M059J (cell line): ENCODE data around the gene SPNS2. TPM values are rescaled to one million over a fixed set of nuclear protein-coding genes. Genes with fewer than 3 reads are reported as not detected.

Source experiments
- DNase-seq: peaks from one replicate; pipeline ENCODE4 v3.0.0-alpha.2; 2012; ENCODE audit warnings: low read depth
- total RNA-seq: library from RNA; depleted of rRNA; stranded (reverse); fragments of >200 nt; shearing (Covaris generic); gene quantifications from 2 replicates; pipeline ENCODE4 v1.2.3, GENCODE V29; 2014

The SPNS2 gene
- total RNA-seq, 1 experiment from 2014 or later, result 0.52 TPM

GRCh38 chr17:4480929-4481898, 17.5 kb upstream of the SPNS2 start:
- DNase-seq, result no peak

- DNase-seq, result no peak
Observed at GRCh38 chr17:4482338-4483011, 16.2 kb upstream of the SPNS2 start.

- peak; percentile 75 for DNase-seq
Observed at GRCh38 chr17:4483012-4483840, 15.5 kb upstream of the SPNS2 start.

- DNase-seq, result no peak
Observed at GRCh38 chr17:4485676-4486646, 12.7 kb upstream of the SPNS2 start.

- DNase-seq, result no peak
Observed at GRCh38 chr17:4487296-4487695, 11.4 kb upstream of the SPNS2 start.

DNA sequence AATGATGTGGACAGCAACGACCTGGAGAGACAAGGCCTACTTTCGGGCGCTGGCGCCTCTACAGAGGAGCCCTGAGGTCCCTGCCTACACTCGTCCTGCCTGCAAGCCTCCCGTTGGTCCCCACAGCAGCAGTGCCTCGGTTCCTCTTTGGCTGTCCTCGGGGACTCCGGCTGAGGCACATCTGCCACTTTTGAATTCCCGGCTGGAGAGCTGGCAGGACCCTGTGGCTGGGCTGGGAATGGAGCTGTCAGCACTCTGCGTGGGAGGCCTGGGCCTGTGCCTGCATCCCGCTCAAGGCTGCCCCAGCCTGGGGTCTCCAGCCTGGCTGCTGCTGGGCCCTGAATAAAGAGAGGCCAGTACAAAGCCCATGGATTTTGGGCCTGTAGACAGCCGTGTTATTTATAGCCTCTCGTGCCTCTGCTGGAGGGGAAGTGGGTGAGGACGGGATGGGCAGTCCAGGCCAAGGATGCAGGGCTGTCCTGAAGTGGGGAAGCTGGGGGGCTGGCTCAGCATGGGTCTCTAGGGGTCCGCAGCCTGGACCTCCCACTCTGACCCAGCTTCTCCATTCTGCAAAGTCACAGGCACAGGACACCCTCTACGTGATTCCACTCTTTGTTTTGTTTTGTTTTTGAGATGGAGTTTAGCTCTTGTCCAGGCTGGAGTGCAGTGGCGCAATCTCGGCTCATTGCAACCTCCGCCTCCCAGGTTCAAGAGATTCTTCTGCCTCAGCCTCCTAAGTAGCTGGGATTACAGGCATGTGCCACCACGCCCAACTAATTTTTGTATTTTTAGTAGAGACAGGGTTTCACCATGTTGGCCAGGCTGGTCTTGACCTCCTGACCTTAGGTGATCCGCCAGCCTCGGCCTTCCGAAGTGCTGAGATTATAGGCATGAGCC, 10.6 kb upstream of the SPNS2 start:
- DNase-seq, result no peak

DNA sequence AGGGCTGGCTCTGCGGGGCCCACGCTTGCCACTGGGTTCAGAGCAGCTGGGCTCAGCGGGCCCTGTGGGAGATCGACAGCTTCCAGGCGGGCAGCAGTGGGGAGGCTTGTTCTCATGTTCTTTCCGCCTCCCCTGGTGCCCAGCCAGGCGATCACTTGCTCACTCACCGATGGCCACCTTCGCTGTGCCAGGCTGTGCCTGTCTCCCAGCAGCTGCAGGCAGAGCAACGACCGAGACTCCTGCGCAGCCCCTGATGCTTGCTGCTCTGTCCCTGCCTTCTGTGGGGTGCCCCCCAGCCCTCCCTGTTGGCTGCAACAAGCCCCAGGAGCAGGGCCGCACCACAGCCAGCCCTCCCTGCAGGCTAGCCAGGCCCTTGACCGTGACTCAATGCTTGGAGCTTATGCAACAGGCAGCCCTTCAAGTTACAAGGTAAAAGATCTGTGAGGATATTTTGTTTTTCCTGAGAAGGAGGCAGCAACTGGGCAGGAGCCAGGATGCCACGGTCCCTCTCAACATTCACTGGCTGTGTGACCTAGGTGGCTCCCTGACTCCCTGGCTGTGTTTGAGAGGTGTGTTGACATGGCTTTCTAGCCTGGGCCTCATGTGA, 9.6 kb upstream of the SPNS2 start:
- DNase-seq, result no peak

GRCh38 chr17:4490109-4490591, 8.5 kb upstream of the SPNS2 start:
- no peak for DNase-seq

DNA sequence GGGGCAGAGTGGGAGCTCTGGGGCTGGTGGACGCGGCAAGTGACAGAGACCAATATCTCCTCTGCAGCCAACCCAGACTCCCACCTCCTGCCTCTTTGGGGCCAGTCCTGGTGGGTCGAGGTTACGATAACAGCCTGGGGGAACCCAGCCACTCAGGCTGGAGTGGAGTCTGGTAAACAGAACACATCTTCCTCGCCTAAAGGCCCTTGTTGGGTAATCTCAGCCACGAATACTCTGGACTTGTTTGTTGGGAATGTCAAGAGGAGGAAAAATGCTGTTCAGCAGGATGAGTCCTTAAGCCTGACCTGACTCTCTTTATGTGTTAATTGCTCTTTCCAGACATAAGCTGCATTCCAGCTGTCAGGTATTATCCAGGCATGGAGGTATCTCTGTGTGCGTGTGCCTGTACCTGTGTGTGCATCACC, 8.0 kb upstream of the SPNS2 start:
- DNase-seq, result no peak

DNA sequence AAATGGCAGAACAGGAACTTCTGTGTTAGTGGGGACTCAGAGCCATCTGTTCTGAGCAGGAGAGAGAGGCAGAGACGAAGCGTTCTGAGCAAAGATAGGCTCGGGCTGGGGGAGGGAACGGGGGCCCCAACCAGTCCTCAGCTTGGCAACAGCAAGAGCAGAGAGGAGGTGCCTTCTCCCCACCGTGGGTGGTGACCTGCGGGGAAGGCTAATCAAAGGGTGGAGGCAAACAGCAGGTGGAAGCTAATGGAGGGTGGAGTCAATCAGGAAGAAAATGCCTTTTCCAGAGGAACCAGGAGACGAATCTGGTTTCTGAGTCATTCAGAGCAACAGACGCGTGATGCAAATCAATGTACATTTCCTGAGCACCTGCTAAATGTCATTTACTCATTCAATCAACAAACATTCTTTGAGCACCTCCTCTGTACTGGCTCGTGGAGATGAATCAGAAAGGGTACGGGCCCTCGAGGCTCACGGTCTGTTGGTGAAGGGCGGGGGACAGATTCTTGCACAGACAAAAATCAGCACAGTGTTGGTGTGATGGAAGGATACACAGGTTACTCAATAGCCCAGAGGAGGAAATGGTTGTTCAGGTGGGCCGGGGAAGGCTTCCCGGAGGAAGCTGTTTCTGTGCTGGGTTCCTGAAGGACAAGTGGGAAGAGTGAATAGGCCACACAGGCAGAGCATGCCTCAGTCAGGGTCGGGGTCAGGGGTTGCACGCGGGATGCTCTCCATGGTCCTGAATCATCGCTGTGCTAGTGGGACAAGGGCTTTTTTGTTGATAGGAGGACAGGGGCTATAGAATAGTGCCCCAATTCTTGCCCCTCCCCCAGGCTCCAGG, 5.7 kb upstream of the SPNS2 start:
- no peak for DNase-seq

- DNase-seq, result peak; percentile 90
Observed at GRCh38 chr17:4497101-4497824, 1.4 kb upstream of the SPNS2 start.

- no peak for DNase-seq
Observed at GRCh38 chr17:4499431-4500190, 930 bp downstream of the SPNS2 start.

DNA sequence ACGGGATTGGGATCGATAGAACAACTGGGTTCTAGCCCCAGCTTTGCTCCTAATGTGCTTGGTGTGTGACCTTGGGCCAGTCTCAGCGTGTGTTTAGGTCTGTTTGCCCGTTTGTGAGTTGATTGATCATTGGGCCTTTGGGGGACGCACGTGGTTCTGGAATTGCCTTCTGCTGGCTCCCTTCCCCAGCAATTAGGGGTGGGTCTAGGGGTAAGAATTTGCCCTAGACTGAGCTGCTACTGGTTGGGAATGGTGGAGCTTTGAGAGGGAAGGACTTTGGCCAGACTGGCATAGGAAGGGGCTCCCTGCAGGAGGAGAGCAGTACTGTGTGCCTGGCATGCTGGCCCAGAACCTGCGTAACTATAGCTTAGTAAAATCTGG, 1.5 kb downstream of the SPNS2 start:
- no peak for DNase-seq

- no peak for DNase-seq
Observed at GRCh38 chr17:4501295-4501949, 2.7 kb downstream of the SPNS2 start.

DNA sequence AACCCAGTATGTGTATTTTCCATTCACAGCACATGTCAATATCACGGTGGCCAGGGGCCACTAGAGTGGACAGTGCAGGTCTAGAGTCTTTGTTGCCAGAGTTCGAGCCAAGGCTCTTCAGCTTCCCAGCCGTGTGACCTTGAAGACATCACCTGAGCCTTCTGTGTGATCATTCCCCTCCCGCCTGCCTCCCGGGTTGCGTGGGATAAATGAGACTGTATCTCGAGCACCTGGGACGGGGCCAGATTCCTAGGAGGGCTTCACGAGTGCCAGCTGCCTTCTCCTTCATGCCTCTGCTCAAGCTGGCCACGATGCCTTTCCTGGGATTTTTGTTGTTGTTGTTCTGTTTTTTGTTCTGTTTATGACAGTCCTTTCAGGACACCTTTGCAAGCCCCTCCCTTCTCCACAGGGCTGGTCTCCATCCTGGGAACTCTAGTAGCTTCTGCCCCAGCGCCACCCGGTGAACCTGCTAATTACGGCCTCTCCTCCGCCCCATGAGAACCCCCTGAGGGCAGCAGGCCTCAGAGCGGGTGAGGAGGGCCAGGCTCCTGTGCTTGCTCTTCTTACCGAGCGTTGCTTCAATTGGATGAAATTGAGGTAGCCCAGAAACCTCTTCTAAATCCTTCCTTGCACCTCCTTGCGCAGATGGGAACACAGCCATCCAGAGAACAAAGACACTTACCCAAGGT, 3.9 kb downstream of the SPNS2 start:
- DNase-seq, result no peak
